HEK293T (cell line): ENCODE data around the gene BAG3.
"Not testable (repeated sequence)": the region's sequence is repeated elsewhere in the genome, so short reads cannot be mapped to it uniquely, and the experiment has no call there.

ENCODE experiments used
- CTCF ChIA-PET: fragments of 350-600 bp; formaldehyde crosslinking; extraction: SDS; loops from one replicate; lab custom pipeline; 2021; ENCODE audit warnings: antibody characterized with exemption, inconsistent platforms; lab: Yijun Ruan, JAX
- POLR2A ChIA-PET: fragments of 350-600 bp; formaldehyde crosslinking; extraction: SDS; loops from one replicate; lab custom pipeline; 2020; ENCODE audit warnings: antibody characterized with exemption, inconsistent platforms; lab: Yijun Ruan, JAX
- DNase-seq: peaks from one replicate; pipeline ENCODE4 v3.0.0; 2012; ENCODE audit warnings: mixed read lengths; ENCODE audit errors: extremely low spot score
- ARNT ChIP-seq: fragments of 450-650 bp; IDR thresholded peaks from 2 replicates; pipeline ENCODE4 v1.6.1; 2017; ENCODE audit warnings: mild to moderate bottlenecking
- BHLHE40 ChIP-seq: fragments of 450-650 bp; IDR thresholded peaks from 2 replicates; pipeline ENCODE4 v1.6.1; 2016; ENCODE audit warnings: mild to moderate bottlenecking, moderate library complexity, borderline replicate concordance
- CTBP1 ChIP-seq: fragments of 450-650 bp; IDR thresholded peaks from 2 replicates; pipeline ENCODE4 v1.6.1; 2016; ENCODE audit warnings: borderline replicate concordance
- ELF4 ChIP-seq: fragments of 450-650 bp; IDR thresholded peaks from 2 replicates; pipeline ENCODE4 v1.6.1; 2017; ENCODE audit warnings: antibody characterized with exemption
- FOXA1 ChIP-seq: fragments of 450-650 bp; IDR thresholded peaks from 2 replicates; pipeline ENCODE4 v1.6.1; 2016; ENCODE audit warnings: mild to moderate bottlenecking
- FOXK2 ChIP-seq: fragments of 450-650 bp; IDR thresholded peaks from 2 replicates; pipeline ENCODE4 v1.6.1; 2016; ENCODE audit warnings: mild to moderate bottlenecking
- FOXM1 ChIP-seq: fragments of 450-650 bp; IDR thresholded peaks from 2 replicates; pipeline ENCODE4 v1.6.1; 2017; ENCODE audit warnings: mild to moderate bottlenecking, borderline replicate concordance
- HDGF ChIP-seq: fragments of 450-650 bp; IDR thresholded peaks from 2 replicates; pipeline ENCODE4 v1.6.1; 2017; ENCODE audit warnings: antibody characterized with exemption, borderline replicate concordance
- L3MBTL2 ChIP-seq: fragments of 450-650 bp; conservative IDR thresholded peaks from 2 replicates; pipeline ENCODE4 v1.6.1; 2016; ENCODE audit warnings: mild to moderate bottlenecking
- LEF1 ChIP-seq: fragments of 450-650 bp; IDR thresholded peaks from 2 replicates; pipeline ENCODE4 v1.6.1; 2017; ENCODE audit warnings: mild to moderate bottlenecking, borderline replicate concordance
- NFRKB ChIP-seq: fragments of 450-650 bp; IDR thresholded peaks from 2 replicates; pipeline ENCODE4 v1.6.1; 2016; ENCODE audit warnings: mild to moderate bottlenecking, moderate library complexity
- SP1 ChIP-seq: fragments of 450-650 bp; IDR thresholded peaks from 2 replicates; pipeline ENCODE4 v1.6.1; 2017
- SUZ12 ChIP-seq: fragments of 450-650 bp; IDR thresholded peaks from 2 replicates; pipeline ENCODE4 v1.6.1; 2016; ENCODE audit warnings: mild to moderate bottlenecking
- TARDBP ChIP-seq: fragments of 450-650 bp; IDR thresholded peaks from 2 replicates; pipeline ENCODE4 v1.6.1; 2016
- ZNF384 ChIP-seq: fragments of 450-650 bp; IDR thresholded peaks from 2 replicates; pipeline ENCODE4 v1.6.1; 2016
- TF ChIP-seq, protein P1 (sequence below): fragments of 450-650 bp; IDR thresholded peaks from 2 replicates; pipeline ENCODE4 v1.6.1; 2016

BAG3 gene

GRCh38 chr10:119611433-119611832 lies 39.7 kb upstream of the BAG3 start:
- TF ChIP-seq SUZ12 (no peak), BHLHE40 (no peak)
- TF ChIP-seq, protein P1, sequence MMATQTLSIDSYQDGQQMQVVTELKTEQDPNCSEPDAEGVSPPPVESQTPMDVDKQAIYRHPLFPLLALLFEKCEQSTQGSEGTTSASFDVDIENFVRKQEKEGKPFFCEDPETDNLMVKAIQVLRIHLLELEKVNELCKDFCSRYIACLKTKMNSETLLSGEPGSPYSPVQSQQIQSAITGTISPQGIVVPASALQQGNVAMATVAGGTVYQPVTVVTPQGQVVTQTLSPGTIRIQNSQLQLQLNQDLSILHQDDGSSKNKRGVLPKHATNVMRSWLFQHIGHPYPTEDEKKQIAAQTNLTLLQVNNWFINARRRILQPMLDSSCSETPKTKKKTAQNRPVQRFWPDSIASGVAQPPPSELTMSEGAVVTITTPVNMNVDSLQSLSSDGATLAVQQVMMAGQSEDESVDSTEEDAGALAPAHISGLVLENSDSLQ, result no peak
- no peak for DNase-seq
- POLR2A ChIA-PET, result no interaction called here
- CTCF ChIA-PET, result no interaction called here

- no peak for DNase-seq
- TF ChIP-seq SP1, result no peak
- no peak for TF ChIP-seq HDGF
- TF ChIP-seq, protein P1, result no peak
- TF ChIP-seq FOXA1, result no peak
- no peak for TF ChIP-seq SUZ12
- no peak for TF ChIP-seq FOXM1
- no peak for TF ChIP-seq FOXK2
- TF ChIP-seq BHLHE40, result no peak
- no peak for TF ChIP-seq ZNF384
- ChIA-PET CTCF (no interaction called here), POLR2A (interaction anchor here (1.8 kb wide), 1 partner anchor 16 kb away, joined by 5 read pairs; the partner anchor contains the start of gene TIAL1)
Observed at GRCh38 chr10:119613741-119614140, 37.4 kb upstream of the BAG3 start.

GRCh38 chr10:119614686-119615085 lies 36.5 kb upstream of the BAG3 start:
- POLR2A ChIA-PET, result no interaction called here
- no peak for DNase-seq
- CTCF ChIA-PET, result no interaction called here
- no peak for TF ChIP-seq NFRKB
- no peak for TF ChIP-seq CTBP1
- no peak for TF ChIP-seq FOXA1
- no peak for TF ChIP-seq ARNT
- TF ChIP-seq, protein P1, result no peak
- no peak for TF ChIP-seq ELF4
- TF ChIP-seq FOXK2, result no peak
- TF ChIP-seq BHLHE40, result no peak
- no peak for TF ChIP-seq L3MBTL2
- no peak for TF ChIP-seq SUZ12
- TF ChIP-seq ZNF384, result no peak
- no peak for TF ChIP-seq TARDBP
- no peak for TF ChIP-seq LEF1

GRCh38 chr10:119616882-119617570 lies 34.2 kb upstream of the BAG3 start:
- TF ChIP-seq BHLHE40 (no peak), ELF4 (no peak), ARNT (no peak), SUZ12 (no peak), L3MBTL2 (no peak), NFRKB (no peak), ZNF384 (no peak), HDGF (no peak), LEF1 (no peak), TARDBP (no peak), CTBP1 (no peak), SP1 (no peak), FOXM1 (no peak), FOXK2 (no peak)
- TF ChIP-seq, protein P1, result no peak
- POLR2A ChIA-PET, result no interaction called here
- CTCF ChIA-PET, result interaction anchor here (0.7 kb wide), 1 partner anchor 16 kb away, joined by 3 read pairs; no protein-coding TSS in a partner anchor
- no peak for DNase-seq

GRCh38 chr10:119619215-119619614 lies 32.0 kb upstream of the BAG3 start:
- no peak for DNase-seq
- ChIA-PET CTCF (no interaction called here), POLR2A (interaction anchor here (1.3 kb wide), 1 partner anchor 32 kb away, joined by 4 read pairs; the partner anchor contains the start of gene BAG3)
- TF ChIP-seq NFRKB (no peak), SUZ12 (no peak)

- POLR2A ChIA-PET, DNase-seq: not testable (repeated sequence)
- CTCF ChIA-PET, result interaction anchor here (1.8 kb wide), 1 partner anchor 17 kb away, joined by 4 read pairs; no protein-coding TSS in a partner anchor
Observed at GRCh38 chr10:119619811-119620210, 31.4 kb upstream of the BAG3 start.
